HG03575 (cell line): ENCODE results near the gene TMEM39A.

Experiments
- ATAC-seq: cut with Tn5 transposase; IDR thresholded peaks from one replicate; pipeline ENCODE4 v1.9.1; 2021; ENCODE audit not compliant: unreplicated experiment, insufficient number of reproducible peaks, low FRiP score; ENCODE audit errors: extremely low read depth

The TMEM39A gene

DNA sequence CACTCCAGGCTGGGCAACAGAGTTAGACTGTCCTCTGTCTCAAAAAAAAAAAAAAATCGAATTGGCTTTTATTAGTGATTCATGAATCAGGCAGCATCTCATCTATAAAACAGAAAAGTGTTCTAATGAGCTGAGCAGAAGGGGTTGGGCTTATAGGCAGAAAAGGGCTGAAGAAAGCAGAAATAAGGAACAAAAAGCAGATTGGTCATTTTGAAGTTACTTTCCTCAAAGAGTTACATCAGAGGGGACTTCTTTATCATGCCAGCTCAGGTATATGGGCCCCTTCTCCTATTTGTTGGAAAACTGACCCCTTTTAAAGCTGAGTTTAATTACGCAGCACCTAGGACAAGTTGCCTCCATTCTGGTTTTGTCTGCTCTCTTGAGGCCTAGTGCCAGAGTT, 4.6 kb upstream of the TMEM39A start:
- ATAC-seq, result no peak

DNA sequence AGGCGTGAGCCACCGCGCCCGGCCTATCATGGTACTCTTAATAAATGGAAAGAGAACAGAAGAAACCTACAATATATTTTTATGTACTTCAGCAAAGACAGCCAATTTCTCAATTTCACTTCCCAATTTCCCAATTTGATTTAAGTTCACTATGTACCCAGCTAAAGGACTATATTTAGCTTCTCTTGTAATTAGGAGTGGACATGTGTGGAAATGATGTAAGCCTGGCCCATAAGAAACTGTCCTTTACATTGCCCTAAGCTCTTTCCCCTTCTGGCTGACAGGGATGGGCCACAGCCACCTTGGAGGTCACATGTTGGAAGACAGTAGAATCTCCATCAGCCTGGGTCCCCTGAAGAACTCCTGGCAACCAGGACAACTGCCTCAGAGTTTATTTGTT, 6.2 kb downstream of the TMEM39A start:
- no peak for ATAC-seq

DNA sequence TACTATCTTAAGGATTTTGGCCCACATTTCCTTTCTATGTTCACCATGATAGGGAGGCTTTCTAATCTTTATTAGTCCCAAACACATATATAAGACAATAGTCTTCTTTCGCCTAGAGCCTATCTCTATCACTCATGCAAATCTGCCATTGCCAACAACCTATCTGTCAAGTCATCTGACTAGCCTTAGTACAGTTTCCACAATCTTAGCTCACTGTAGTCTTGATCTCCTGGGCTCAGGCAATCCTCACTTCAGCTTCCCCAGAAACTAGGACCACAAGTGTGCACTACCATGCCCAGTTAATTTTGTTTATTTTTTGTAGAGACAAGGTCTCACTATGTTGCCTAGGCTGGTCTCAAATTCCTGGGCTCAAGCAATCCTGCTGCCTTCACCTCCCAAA, 6.9 kb downstream of the TMEM39A start:
- no peak for ATAC-seq

DNA sequence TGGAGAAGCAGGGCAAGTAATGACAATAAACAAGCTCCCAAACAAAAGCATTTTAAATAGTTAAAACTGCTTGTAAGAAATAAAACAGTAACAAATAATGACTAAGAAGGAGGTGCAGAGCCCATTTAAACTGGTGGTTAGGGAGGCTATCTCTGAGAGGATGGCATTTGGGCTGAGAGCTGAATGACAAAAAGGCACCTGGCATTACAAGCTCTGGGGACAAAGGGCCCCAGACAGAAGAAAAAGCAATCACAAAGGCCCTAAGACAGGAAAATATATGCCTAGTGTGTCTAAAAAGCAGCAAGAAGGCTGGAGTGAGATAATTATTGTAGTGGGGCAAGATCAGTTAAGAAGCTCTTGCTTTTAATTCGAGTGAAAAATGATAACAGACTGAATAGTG, 9.6 kb downstream of the TMEM39A start:
- no peak for ATAC-seq

DNA sequence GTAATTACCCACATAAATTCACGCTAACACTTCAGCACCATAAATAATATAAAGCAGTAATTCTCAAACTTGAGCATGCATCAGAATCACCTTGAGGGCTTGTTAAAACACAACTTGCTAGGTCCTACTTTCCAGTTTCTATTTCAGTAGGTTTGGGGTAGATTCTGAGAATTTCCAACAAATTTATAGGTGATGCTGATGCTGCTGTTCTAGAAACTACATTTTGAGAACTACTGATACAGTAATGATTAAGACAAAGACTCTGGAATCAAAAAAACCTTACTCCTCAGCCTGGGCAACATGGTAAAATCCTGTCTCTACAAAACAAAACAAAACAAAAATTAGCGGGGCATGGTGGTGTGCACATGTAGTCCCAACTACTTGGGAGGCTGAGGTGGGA, 18.8 kb downstream of the TMEM39A start:
- ATAC-seq, result no peak

DNA sequence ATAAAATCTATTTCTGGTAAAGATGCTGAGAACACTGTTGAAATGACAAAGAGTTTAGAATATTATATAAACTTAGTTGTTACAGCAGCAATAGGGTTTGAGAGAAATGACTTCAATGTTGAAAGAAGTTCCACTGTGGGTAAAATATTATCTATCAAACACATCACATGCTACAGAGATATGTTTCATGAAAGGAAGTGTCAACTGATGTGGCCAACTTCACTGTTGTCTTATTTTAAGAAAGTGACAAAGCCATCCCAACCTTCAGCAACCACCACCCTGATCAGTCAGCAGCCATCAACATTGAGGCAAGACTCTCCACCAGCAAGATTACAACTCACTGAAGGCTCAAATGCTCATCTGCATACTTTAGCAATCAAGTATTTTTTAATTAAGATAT, 20.2 kb downstream of the TMEM39A start:
- no peak for ATAC-seq

DNA sequence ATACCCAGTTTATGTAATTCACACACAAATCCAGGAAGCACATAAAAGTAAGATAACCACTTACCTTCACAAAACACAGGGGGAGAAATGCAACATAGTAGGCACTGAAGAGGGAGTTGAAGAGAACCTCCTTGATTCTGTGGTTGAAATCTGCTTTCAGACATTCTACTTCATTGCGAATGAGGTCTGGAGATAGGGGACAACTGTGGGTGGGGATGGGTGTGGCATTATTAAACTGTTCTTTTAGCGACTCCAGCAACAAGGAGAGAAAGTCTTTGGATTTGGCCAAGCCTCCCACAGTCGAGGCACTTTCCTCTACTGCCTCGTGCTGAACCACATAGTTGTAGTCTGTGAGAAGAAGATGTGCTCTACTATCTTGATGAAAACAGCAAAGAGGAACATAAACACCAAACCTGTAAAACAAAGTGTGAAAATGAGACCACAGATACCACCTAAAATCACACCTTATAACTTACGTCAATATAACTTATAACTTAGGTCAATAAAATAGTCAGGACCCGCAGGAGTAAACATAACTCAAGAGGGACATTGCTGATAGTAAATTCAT, 25.6 kb downstream of the TMEM39A start:
- no peak for ATAC-seq

DNA sequence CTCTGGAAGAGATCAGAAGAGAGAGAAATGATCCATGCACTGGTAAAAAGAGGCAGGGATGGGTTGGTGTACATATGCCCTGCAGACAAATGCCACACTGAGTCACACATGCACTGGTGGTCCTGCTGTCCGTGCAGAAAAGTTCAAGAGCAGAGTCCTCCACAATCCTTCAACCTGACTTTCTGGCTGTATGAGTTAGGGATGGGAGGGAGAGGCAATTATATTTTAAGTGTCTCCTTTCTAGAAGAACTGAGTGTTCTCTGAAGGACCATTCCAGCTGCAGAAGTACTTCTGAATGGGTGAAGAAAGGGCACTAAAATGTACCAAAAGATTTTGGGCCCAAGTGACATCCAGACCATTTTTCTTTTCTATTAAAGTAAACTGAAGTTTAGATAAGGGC, 26.4 kb downstream of the TMEM39A start:
- ATAC-seq, result no peak

DNA sequence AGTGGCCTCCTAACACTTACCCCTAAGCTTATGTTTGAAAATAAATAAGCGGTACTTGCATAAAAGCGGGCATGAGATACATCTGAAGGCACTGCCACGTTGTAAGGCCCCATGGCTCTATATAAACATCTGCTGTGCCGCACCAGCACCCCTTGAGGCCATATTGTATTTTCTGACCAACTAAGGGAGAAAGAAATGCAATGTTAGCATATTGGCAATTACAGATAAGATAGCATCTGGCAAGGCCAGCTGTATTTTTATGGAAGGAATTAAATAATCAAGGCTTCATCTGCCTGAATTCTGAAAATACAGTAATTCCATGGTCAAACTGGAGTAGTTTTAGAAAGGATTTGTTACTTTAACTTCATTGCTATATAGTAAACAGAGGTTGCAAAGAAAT, 28.7 kb downstream of the TMEM39A start:
- ATAC-seq, result no peak

DNA sequence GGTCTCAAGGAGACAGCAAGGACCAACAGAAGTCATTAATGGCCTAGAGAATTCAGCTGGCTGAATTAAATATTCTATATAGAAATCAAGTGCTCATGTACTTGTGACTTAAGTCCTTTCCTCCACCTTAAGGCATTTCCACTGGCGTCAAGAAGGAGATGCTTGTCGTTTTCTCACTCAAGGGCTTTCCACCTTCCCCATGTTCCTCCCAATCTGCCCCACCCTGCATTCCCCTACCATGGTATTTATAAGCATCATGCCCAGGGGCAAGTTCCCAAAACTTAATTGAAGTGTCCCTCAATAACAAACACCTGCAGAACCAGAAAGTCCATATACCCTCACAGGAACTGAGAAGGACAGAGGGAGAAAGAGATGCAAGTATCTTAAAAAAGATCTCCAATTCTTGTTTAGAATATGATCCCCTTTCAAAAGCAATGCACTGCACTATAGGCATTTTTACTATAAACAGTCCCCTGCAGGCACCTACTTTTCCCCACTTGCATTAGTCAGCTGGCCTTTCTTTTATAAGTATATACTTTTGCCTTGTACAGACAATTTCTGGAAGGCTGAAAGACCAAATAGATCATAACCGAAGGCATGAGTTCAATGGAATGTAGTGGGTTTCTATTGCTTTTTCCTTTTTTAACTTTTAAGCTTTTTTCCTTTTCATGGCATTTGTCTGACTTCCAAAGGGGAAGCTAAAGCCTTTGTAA, 29.6 kb downstream of the TMEM39A start:
- ATAC-seq, result no peak

DNA sequence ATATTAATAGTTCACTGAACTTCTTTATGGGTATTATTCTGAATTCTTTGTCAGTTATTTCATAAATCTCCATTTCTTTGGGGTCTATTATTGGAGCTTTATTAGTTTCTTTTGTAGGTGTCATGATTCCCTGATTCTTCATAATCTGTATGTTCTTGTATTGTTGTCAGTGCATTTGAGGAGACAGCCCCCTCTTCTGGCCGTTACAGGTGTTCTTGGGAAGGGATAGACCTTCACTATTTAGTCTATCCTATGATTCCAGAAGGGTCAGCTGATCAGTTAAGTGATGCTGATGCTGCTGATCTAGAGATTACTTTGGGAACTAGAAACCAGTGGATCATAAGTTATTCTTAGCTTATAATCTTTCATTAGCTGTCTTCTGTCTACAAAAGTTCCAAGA, 34.9 kb downstream of the TMEM39A start:
- ATAC-seq, result no peak

DNA sequence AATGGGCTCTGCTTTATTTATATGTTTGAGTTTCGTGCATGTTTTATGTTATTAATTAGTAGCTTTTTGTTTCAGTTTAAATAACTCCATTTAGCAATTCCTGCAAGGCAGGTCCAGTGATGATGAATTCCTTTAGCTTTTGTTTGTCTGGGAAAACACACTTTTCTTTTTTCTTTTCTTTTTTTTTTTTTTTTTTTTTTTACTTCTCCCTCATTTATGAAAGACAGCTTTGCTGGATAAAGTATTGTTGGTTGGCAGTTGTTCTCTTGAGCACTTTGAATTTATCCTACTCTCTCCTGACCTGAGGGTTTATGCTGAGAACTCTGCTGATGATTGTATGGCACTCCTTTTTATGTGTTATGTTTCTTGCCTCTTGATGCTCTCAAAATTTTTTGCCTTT, 35.7 kb downstream of the TMEM39A start:
- no peak for ATAC-seq

DNA sequence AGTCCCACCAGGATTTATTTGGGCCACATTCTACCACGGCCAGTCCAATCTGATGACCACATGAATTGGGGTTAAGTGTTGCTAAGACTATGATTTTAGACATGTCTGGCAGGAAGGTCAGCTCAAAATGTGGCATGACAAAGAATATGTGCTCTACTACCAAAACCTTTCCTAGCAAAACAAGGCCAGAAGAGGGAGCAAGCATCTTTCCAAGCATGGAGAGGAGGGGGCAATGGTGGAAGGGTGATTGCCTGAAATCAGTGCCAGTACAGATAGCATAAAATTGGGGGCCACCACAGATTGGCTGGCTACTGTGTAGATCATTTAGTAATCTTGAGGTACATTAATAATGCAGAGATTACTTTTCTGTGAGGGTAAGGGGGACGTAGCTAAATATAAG, 43.2 kb downstream of the TMEM39A start:
- ATAC-seq, result no peak

DNA sequence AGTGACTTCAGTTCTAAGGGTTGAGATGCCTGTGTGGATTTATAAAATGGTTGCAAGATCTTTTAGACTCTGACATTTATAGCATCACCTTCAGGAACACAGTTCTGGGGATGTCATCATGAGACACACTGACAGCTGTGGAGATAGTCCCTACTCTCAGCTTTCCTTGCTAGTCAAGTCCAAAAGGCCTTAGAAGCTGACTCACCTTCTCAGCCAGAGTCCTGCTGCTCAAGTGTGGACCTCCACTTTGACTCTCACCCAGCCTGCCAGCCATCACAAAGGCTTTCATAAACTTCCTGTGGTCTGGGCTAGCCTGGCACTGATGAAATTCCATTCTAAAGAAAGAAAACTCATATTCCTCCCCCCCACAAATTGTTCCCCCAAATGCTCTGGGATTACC, 44.8 kb downstream of the TMEM39A start:
- ATAC-seq, result no peak

DNA sequence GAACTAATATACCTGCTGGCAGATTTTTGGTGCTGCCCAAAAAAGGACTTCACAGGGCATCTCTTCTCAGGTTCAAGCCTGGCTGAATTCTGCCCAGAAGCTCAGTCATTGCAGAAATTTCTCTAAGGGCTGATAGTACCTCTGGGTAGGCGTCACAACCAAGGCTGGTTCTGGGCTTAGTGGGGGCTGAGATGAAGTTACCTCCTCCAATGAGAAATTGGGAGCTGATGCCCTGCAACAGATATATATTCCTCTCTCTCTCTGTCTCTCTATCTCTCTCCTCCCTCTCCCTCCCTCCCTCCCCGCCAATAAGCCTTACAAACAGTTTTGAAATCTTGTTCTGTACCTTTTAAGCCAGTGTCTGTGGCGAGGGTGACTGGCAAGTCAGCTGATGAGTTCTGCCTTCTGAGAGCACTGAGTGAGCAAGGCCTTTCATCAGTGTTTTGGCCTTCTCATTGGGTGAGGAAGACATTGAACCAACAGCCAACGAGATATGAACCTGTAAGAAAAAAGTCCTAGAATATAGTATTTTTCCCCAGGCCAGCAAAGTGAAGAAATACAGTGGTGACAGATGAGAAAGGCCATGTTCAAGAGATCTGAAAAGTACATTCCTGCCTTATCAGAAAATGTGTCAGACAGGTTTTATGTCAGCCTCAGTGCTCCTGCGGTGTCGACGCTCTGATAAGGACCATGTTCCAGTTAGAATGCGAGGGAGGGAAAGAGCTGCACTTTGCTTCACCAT, 45.5 kb downstream of the TMEM39A start:
- ATAC-seq, result no peak

DNA sequence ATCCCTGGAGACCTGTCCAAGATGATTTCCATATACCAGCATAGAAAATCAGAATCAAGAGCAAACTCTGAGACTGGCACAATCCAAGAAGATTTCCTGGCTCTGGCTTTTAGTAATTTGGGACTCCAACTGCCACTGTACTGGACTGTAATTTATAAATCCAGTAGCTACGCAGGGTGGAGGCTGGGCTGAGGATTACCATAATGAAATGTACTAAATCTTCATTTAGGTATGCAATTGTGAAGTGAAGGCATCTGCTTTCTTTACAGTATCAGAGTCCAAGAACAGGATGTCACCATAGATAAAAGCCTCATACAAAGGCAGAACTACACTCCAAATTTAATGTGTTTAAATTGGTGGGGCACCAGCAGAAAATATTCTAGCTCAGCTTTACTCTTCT, 46.5 kb downstream of the TMEM39A start:
- ATAC-seq, result no peak

DNA sequence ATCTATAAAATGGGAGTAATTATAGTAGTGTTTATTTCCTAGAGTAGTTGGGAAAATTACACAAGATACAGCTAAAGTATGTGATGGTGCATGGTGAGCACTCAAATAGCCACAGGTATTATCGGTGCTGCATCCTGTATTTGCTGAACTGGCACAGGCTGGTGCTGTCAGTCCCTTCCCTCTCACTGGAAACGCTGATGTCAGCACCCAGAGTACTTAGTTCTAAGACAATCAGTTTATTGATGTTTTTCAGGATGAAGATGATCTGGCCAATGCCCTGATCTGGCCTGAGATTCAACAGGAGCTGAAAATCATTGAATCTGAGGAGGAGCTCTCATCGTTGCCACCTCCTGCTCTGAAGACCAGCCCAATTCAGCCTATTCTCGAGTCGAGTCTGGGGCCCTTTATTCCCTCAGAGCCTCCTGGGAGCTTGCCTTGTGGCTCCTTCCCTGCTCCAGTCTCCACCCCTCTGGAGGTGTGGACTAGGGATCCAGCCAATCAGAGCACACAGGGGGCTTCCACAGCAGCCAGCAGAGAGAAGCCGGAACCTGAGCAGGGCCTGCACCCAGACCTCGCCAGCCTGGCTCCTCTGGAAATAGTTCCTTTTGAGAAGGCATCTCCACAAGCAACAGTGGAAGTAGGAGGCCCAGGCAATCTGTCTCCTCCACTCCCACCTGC, 49.7 kb downstream of the TMEM39A start:
- no peak for ATAC-seq

DNA sequence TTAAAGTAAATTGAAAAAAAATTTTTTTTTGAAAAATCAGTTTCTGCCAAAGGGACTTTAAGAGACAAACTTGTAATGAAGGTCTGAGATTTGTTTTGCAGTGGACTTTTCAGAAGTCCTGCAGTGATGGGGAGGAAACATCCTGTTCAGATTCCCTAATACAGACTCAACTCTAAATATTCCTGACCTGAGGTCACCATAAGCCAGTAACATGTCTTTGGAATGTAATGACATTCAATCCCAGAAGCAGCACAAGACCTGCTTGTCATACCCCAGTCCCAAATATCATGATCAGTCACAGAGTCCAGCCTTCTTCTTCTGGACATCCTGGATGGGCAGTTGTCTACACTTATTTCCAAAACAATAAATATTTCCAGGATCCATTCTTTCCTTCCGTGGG, 53.6 kb downstream of the TMEM39A start:
- no peak for ATAC-seq

DNA sequence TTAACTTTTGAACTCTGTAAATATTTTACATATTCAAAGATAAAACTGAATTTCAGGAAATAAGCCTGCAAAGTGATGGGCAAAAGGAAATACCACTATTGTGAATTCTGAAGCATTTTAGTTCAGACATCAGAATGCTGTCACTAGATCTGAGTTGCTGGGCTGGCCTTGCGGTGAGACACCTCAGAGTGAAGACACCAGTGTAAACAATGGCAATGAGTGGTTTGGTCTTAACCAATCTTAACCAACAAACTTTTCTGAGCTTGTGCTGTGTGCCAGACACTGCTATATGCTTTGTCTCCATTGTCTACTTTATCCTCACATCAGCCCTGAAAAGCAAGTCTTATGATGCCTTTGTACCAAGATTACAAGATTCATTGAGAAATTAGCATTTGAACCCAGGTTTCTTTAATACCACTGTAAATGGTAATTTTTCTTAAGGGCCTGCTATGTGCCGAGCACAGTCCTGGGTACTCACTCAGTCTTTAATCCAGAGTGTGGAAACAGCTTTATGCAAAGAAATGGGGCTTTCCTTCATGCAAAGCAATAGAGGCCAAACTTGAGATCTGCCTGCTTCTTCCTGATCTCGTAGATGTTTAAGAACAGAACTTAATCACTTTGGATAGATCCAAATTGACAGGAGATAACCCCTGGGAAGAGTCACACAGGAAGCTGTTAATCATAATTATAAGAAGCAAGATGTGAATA, 55.0 kb downstream of the TMEM39A start:
- no peak for ATAC-seq
